HL-60 (cell line): Measurements from ENCODE around the gene LRRC8C.

Experiments used
- DNase-seq, 2 experiments: peaks; one replicate each; pipeline ENCODE4 v3.0.0-alpha.2; 2010 to 2020; ENCODE audit warnings: low read depth in 1 of 2, low spot score in 1 of 2
- H3K27ac ChIP-seq: fragments of 250-450 bp; sonication (Bioruptor Pico); replicated peaks from 2 replicates; pipeline ENCODE4 v1.5.1; 2020; ENCODE audit warnings: mild to moderate bottlenecking, moderate library complexity
- H3K27me3 ChIP-seq: fragments of 250-450 bp; sonication (Bioruptor Pico); 2 replicates; pipeline ENCODE4 v1.5.1; 2021; ENCODE audit warnings: mild to moderate bottlenecking, moderate library complexity; ENCODE audit not compliant: insufficient read depth, poor library complexity, severe bottlenecking
- H3K4me3 ChIP-seq: replicated peaks from 2 replicates; pipeline ENCODE4 v1.5.1; 2011; ENCODE audit warnings: mild to moderate bottlenecking, control low read depth, low read length; ENCODE audit not compliant: insufficient read depth
- CTCF ChIP-seq: IDR thresholded peaks from one replicate; pipeline ENCODE4 v1.5.1; 2011; ENCODE audit warnings: low read length, control low read depth, inconsistent platforms; ENCODE audit not compliant: insufficient read depth
- GABPA ChIP-seq: IDR thresholded peaks from 2 replicates; pipeline ENCODE4 v1.6.1; 2012; ENCODE audit warnings: low read depth
- POLR2AphosphoS5 ChIP-seq: IDR thresholded peaks from 2 replicates; pipeline ENCODE4 v1.6.1; 2012; ENCODE audit warnings: low read depth
- REST ChIP-seq: IDR thresholded peaks from 2 replicates; pipeline ENCODE4 v1.6.1; 2012; ENCODE audit warnings: low read depth; ENCODE audit not compliant: insufficient replicate concordance
- SPI1 ChIP-seq: IDR thresholded peaks from 2 replicates; pipeline ENCODE4 v1.6.1; 2012; ENCODE audit warnings: low read depth, mild to moderate bottlenecking, borderline replicate concordance

The LRRC8C gene

GRCh38 chr1:89602871-89603404 lies 30.0 kb upstream of the LRRC8C start:
- H3K27me3 ChIP-seq = no peaks in the 10 kb centered on the region
- no peak for DNase-seq
- no peak overlapping the region for H3K4me3 ChIP-seq
- TF ChIP-seq REST = no peak
- no peak for TF ChIP-seq GABPA
- no peak for TF ChIP-seq POLR2AphosphoS5
- no peak for TF ChIP-seq SPI1
- no peak for TF ChIP-seq CTCF
- no peak overlapping the region for H3K27ac ChIP-seq

- H3K4me3 ChIP-seq = no peak overlapping the region
- no peak overlapping the region for H3K27ac ChIP-seq
- TF ChIP-seq GABPA = no peak
- no peak for TF ChIP-seq REST
- TF ChIP-seq POLR2AphosphoS5 = no peak
- no peak for DNase-seq
- no peaks in the 10 kb centered on the region for H3K27me3 ChIP-seq
Observed at GRCh38 chr1:89603651-89604413, 29.1 kb upstream of the LRRC8C start.

- H3K27me3 ChIP-seq = no peaks in the 10 kb centered on the region
- DNase-seq = no peak
- TF ChIP-seq POLR2AphosphoS5 (no peak), SPI1 (no peak), CTCF (no peak), REST (no peak), GABPA (no peak)
- no peak overlapping the region for H3K4me3 ChIP-seq
- H3K27ac ChIP-seq = no peak overlapping the region
Observed at GRCh38 chr1:89604414-89604735, 28.5 kb upstream of the LRRC8C start.
